ENCODE data around the gene CEP78.
"Not testable (repeated sequence)": the region's sequence is repeated elsewhere in the genome, so short reads cannot be mapped to it uniquely, and the experiment has no call there.

CEP78 gene

GRCh38 chr9:78278177-78278777 lies 42.4 kb downstream of the CEP78 start:
- FAIRE-seq = no peak
- TF ChIP-seq POLR2AphosphoS5 (IDR thresholded peaks at IDR 0.05; ENCODE audit: low read depth, low read length) (no peak), SPI1 (IDR thresholded peaks at IDR 0.05; ENCODE audit: low read depth, low read length) (no peak), POU2F2 (IDR thresholded peaks at IDR 0.05; ENCODE audit: low read depth, low read length) (no peak), PAX5 (IDR thresholded peaks at IDR 0.05; ENCODE audit: insufficient read depth, low read length, severe bottlenecking) (no peak)
- DNase-seq (ENCODE audit: insufficient read length, low spot score) = no peak

GRCh38 chr9:78278801-78279200 lies 42.9 kb downstream of the CEP78 start:
- FAIRE-seq (no peak), DNase-seq (ENCODE audit: insufficient read length, low spot score) (no peak)

GRCh38 chr9:78280982-78281668 lies 45.2 kb downstream of the CEP78 start:
- TF ChIP-seq POLR2A (IDR thresholded peaks at IDR 0.05; ENCODE audit: low read depth, low read length) = no peak
- TF ChIP-seq POLR2AphosphoS5 (IDR thresholded peaks at IDR 0.05; ENCODE audit: low read depth, low read length) = no peak
- TF ChIP-seq POU2F2 (IDR thresholded peaks at IDR 0.05; ENCODE audit: low read depth, low read length) = no peak
- no peak for TF ChIP-seq PAX5 (IDR thresholded peaks at IDR 0.05; ENCODE audit: insufficient read depth, low read length, severe bottlenecking)
- no peak for TF ChIP-seq TAF1 (IDR thresholded peaks at IDR 0.05; ENCODE audit: low read depth, low read length)
- no peak for TF ChIP-seq SPI1 (IDR thresholded peaks at IDR 0.05; ENCODE audit: low read depth, low read length)
- FAIRE-seq = no peak
- DNase-seq (ENCODE audit: insufficient read length, low spot score) = no peak

More at GRCh38 chr9:78278801-78279200, 42.9 kb downstream of the CEP78 start:
- TF ChIP-seq SPI1 (IDR thresholded peaks at IDR 0.05; ENCODE audit: low read depth, low read length) (no peak), POLR2A (IDR thresholded peaks at IDR 0.05; ENCODE audit: low read depth, low read length) (no peak), PAX5 (IDR thresholded peaks at IDR 0.05; ENCODE audit: insufficient read depth, low read length, severe bottlenecking) (no peak), POU2F2 (IDR thresholded peaks at IDR 0.05; ENCODE audit: low read depth, low read length) (no peak), POLR2AphosphoS5 (IDR thresholded peaks at IDR 0.05; ENCODE audit: low read depth, low read length) (no peak), TAF1 (IDR thresholded peaks at IDR 0.05; ENCODE audit: low read depth, low read length) (no peak)

GRCh38 chr9:78284181-78284580 lies 48.3 kb downstream of the CEP78 start:
- DNase-seq (ENCODE audit: insufficient read length, low spot score); FAIRE-seq: not testable (repeated sequence)

GRCh38 chr9:78286125-78286524 lies 50.2 kb downstream of the CEP78 start:
- FAIRE-seq = no peak
- DNase-seq (ENCODE audit: insufficient read length, low spot score) = no peak
- TF ChIP-seq POLR2A (IDR thresholded peaks at IDR 0.05; ENCODE audit: low read depth, low read length) (no peak), TAF1 (IDR thresholded peaks at IDR 0.05; ENCODE audit: low read depth, low read length) (no peak), POLR2AphosphoS5 (IDR thresholded peaks at IDR 0.05; ENCODE audit: low read depth, low read length) (no peak), POU2F2 (IDR thresholded peaks at IDR 0.05; ENCODE audit: low read depth, low read length) (no peak), PAX5 (IDR thresholded peaks at IDR 0.05; ENCODE audit: insufficient read depth, low read length, severe bottlenecking) (no peak), SPI1 (IDR thresholded peaks at IDR 0.05; ENCODE audit: low read depth, low read length) (no peak)

- FAIRE-seq = no peak
Measured at GRCh38 chr9:78286946-78287388, 51.1 kb downstream of the CEP78 start.

GRCh38 chr9:78288214-78288892 lies 52.5 kb downstream of the CEP78 start:
- FAIRE-seq (no peak), DNase-seq (ENCODE audit: insufficient read length, low spot score) (no peak)
- TF ChIP-seq PAX5 (IDR thresholded peaks at IDR 0.05; ENCODE audit: insufficient read depth, low read length, severe bottlenecking) (no peak), POU2F2 (IDR thresholded peaks at IDR 0.05; ENCODE audit: low read depth, low read length) (no peak), POLR2A (IDR thresholded peaks at IDR 0.05; ENCODE audit: low read depth, low read length) (no peak), TAF1 (IDR thresholded peaks at IDR 0.05; ENCODE audit: low read depth, low read length) (no peak), SPI1 (IDR thresholded peaks at IDR 0.05; ENCODE audit: low read depth, low read length) (no peak), POLR2AphosphoS5 (IDR thresholded peaks at IDR 0.05; ENCODE audit: low read depth, low read length) (no peak)

More at GRCh38 chr9:78286946-78287388, 51.1 kb downstream of the CEP78 start:
- DNase-seq (ENCODE audit: insufficient read length, low spot score) = no peak
- TF ChIP-seq PAX5 (IDR thresholded peaks at IDR 0.05; ENCODE audit: insufficient read depth, low read length, severe bottlenecking) (no peak), TAF1 (IDR thresholded peaks at IDR 0.05; ENCODE audit: low read depth, low read length) (no peak), POLR2AphosphoS5 (IDR thresholded peaks at IDR 0.05; ENCODE audit: low read depth, low read length) (no peak), POU2F2 (IDR thresholded peaks at IDR 0.05; ENCODE audit: low read depth, low read length) (no peak), SPI1 (IDR thresholded peaks at IDR 0.05; ENCODE audit: low read depth, low read length) (no peak), POLR2A (IDR thresholded peaks at IDR 0.05; ENCODE audit: low read depth, low read length) (no peak)

GRCh38 chr9:78289474-78289873 lies 53.6 kb downstream of the CEP78 start:
- no peak for FAIRE-seq
- TF ChIP-seq POU2F2 (IDR thresholded peaks at IDR 0.05; ENCODE audit: low read depth, low read length) = no peak
- no peak for TF ChIP-seq PAX5 (IDR thresholded peaks at IDR 0.05; ENCODE audit: insufficient read depth, low read length, severe bottlenecking)
- no peak for TF ChIP-seq SPI1 (IDR thresholded peaks at IDR 0.05; ENCODE audit: low read depth, low read length)
- no peak for TF ChIP-seq POLR2AphosphoS5 (IDR thresholded peaks at IDR 0.05; ENCODE audit: low read depth, low read length)
- TF ChIP-seq TAF1 (IDR thresholded peaks at IDR 0.05; ENCODE audit: low read depth, low read length) = no peak
- no peak for TF ChIP-seq POLR2A (IDR thresholded peaks at IDR 0.05; ENCODE audit: low read depth, low read length)

GRCh38 chr9:78291240-78291925 lies 55.5 kb downstream of the CEP78 start:
- DNase-seq (ENCODE audit: insufficient read length, low spot score) = no peak
- TF ChIP-seq POU2F2 (IDR thresholded peaks at IDR 0.05; ENCODE audit: low read depth, low read length) (no peak), POLR2A (IDR thresholded peaks at IDR 0.05; ENCODE audit: low read depth, low read length) (no peak), SPI1 (IDR thresholded peaks at IDR 0.05; ENCODE audit: low read depth, low read length) (no peak), POLR2AphosphoS5 (IDR thresholded peaks at IDR 0.05; ENCODE audit: low read depth, low read length) (no peak), PAX5 (IDR thresholded peaks at IDR 0.05; ENCODE audit: insufficient read depth, low read length, severe bottlenecking) (no peak), TAF1 (IDR thresholded peaks at IDR 0.05; ENCODE audit: low read depth, low read length) (no peak)
- no peak for FAIRE-seq

More at GRCh38 chr9:78289474-78289873, 53.6 kb downstream of the CEP78 start:
- DNase-seq (ENCODE audit: insufficient read length, low spot score) = no peak
